Osteocyte (in vitro differentiated cells): ENCODE measurements around the gene S100A12. TPM values are rescaled to one million over a fixed set of nuclear protein-coding genes. Genes with fewer than 3 reads are reported as not detected.
A peak's percentile ranks its signal among the peaks of the same experiment; 100 is the strongest.

Experiments used
- DNase-seq: peaks from one replicate; pipeline ENCODE4 v3.0.0; 2021; ENCODE audit warnings: mixed read lengths; ENCODE audit not compliant: unreplicated experiment; ENCODE audit errors: extremely low spot score
- H3K27ac Mint-ChIP-seq: one replicate; pipeline ENCODE4 v1.8.0; 2021; ENCODE audit warnings: mild to moderate bottlenecking, mixed read lengths; ENCODE audit not compliant: unreplicated experiment
- H3K27me3 Mint-ChIP-seq: one replicate; pipeline ENCODE4 v1.8.0; 2021; ENCODE audit warnings: mixed read lengths; ENCODE audit not compliant: unreplicated experiment
- H3K36me3 Mint-ChIP-seq: one replicate; pipeline ENCODE4 v1.8.0; 2021; ENCODE audit warnings: mixed read lengths; ENCODE audit not compliant: unreplicated experiment
- H3K4me1 Mint-ChIP-seq: one replicate; pipeline ENCODE4 v1.8.0; 2021; ENCODE audit warnings: mixed read lengths; ENCODE audit not compliant: unreplicated experiment
- H3K4me3 Mint-ChIP-seq: one replicate; pipeline ENCODE4 v1.8.0; 2021; ENCODE audit warnings: mild to moderate bottlenecking, moderate library complexity, mixed read lengths; ENCODE audit not compliant: unreplicated experiment
- H3K9me3 Mint-ChIP-seq: one replicate; pipeline ENCODE4 v1.8.0; 2021; ENCODE audit warnings: mixed read lengths; ENCODE audit not compliant: unreplicated experiment
- CTCF ChIP-seq: fragments of 200-600 bp; sonication (generic); IDR thresholded peaks from 2 replicates; pipeline ENCODE4 v1.5.0; 2021; ENCODE audit warnings: antibody characterized with exemption, mild to moderate bottlenecking, moderate library complexity
- total RNA-seq: library from RNA; stranded (reverse); gene quantifications from 2 replicates; pipeline ENCODE4 v1.2.1, GENCODE V29; 2021

Gene S100A12
- total RNA-seq, 1 donor from 2014 or later, result not detected

DNA sequence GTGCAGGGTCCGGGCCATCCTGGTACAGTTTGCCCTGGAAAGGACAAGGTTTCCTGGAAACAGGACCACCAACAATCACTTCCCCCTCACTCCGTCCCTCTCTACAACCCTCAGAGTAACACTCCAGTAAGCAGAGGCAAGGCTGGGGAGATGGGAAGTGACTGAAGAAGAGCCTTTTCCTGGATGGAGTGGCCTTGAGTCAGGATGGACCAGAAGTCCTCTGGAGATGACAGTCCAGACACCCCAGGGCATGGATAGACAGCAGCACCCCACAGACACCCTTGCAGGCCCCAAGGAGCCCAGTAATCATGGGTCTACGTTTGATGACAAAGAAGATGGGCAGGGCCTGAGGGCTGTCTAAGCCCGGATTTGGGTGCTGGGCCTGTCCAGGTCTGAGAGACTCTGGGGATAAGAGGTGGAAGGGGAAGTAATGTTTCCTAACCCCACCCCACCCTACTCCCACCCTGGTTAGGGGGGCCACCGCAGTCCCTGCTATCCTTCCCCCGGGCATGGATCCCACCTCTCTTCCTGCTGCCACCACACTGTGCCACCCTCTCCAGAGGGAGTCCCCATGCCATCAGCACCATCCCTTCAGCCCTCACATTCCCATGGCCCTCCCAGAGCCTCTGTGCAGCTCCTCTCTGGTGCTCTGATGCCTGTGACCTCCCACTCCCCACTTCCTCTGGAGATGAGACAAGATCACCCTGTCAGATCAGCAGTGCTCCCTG is 22.7 kb upstream of the S100A12 start:
- no peaks in the 10 kb centered on the region for H3K36me3 Mint-ChIP-seq
- H3K4me3 Mint-ChIP-seq, result no peak overlapping the region
- no peaks in the 10 kb centered on the region for H3K9me3 Mint-ChIP-seq
- peak; percentile 72 for DNase-seq
- H3K27ac Mint-ChIP-seq, result no peak overlapping the region
- no peak for TF ChIP-seq CTCF
- H3K27me3 Mint-ChIP-seq, result peaks cover 7% of the 10 kb centered on the region
- H3K4me1 Mint-ChIP-seq, result no peaks in the 10 kb centered on the region

DNA sequence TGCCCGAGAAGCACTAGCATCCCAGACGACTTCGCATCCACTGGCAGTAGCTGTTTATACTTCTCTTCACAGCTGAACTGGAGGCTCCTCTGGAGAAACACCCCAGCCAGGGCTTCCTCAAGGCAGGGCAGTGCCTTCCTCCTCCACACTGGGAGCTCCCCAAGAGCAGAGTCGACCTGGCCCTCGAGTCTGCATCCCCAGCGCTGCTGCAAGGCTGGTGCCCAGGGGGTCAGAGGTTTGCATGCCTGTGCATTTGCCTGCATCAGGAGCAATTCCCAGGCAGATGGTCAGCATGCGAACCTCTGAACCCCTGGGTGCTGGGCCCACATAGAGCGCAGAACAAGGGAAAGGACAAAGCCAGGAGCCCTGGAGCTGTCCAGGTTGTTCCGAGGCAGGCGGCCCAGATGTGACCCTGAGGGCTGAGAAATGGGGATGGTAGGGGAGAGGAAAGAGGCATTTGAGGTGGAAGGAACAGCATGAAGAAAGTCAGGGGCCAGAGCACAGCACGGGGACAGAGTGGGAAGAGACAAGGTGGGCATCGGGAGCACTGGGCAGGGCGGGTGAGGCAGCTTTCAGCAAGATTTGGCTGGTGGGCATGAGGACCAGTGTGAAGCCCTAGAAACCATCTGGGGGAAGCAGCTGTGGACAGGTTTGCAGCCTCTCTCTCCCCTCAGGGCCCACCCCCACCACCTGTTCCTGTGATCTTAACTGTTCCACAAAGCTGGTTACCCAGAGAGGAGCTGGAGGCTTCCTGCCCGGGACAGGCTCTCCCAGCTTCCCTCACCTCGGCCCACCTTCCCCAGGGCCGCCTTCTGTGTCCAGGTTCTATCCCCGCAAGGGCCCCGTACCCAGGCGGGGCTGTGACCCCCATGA is 21.9 kb upstream of the S100A12 start:
- no peaks in the 10 kb centered on the region for H3K9me3 Mint-ChIP-seq
- no peaks in the 10 kb centered on the region for H3K4me1 Mint-ChIP-seq
- H3K36me3 Mint-ChIP-seq, result no peaks in the 10 kb centered on the region
- no peak overlapping the region for H3K4me3 Mint-ChIP-seq
- peak; percentile 80 for DNase-seq
- TF ChIP-seq CTCF, result no peak
- H3K27me3 Mint-ChIP-seq, result peaks cover 6% of the 10 kb centered on the region
- H3K27ac Mint-ChIP-seq, result no peak overlapping the region

GRCh38 chr1:153396461-153396860 is 21.0 kb upstream of the S100A12 start:
- no peaks in the 10 kb centered on the region for H3K36me3 Mint-ChIP-seq
- H3K4me3 Mint-ChIP-seq, result no peak overlapping the region
- no peak for TF ChIP-seq CTCF
- H3K9me3 Mint-ChIP-seq, result no peaks in the 10 kb centered on the region
- DNase-seq, result peak; percentile 78
- no peaks in the 10 kb centered on the region for H3K27me3 Mint-ChIP-seq
- H3K27ac Mint-ChIP-seq, result no peak overlapping the region
- H3K4me1 Mint-ChIP-seq, result no peaks in the 10 kb centered on the region

DNA sequence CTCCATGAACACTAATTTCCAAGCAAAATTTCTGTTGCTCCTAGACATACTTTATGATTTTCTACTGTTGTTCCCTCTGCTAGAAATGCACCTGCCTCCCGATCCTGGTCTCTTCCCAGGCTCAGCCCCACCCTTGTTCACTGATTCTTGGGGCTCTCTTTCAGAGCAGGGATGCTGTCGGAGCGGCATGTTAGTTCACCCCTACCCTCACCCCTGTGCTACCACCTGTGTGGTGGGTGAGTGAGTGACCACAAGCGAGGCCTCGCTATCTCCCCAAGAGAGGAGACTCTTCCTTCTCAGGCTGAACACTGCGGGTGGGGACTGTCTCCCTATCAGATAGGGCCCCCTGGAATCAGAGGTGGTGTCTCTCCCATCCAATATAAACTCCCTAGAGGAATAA is 20.4 kb upstream of the S100A12 start:
- H3K27me3 Mint-ChIP-seq, result no peaks in the 10 kb centered on the region
- H3K27ac Mint-ChIP-seq, result no peak overlapping the region
- H3K4me1 Mint-ChIP-seq, result no peaks in the 10 kb centered on the region
- DNase-seq, result no peak
- no peak for TF ChIP-seq CTCF
- no peaks in the 10 kb centered on the region for H3K36me3 Mint-ChIP-seq
- no peak overlapping the region for H3K4me3 Mint-ChIP-seq
- H3K9me3 Mint-ChIP-seq, result no peaks in the 10 kb centered on the region

GRCh38 chr1:153395136-153395685 is 19.8 kb upstream of the S100A12 start:
- H3K27me3 Mint-ChIP-seq, result no peaks in the 10 kb centered on the region
- no peak overlapping the region for H3K27ac Mint-ChIP-seq
- H3K4me3 Mint-ChIP-seq, result no peak overlapping the region
- no peaks in the 10 kb centered on the region for H3K4me1 Mint-ChIP-seq
- H3K36me3 Mint-ChIP-seq, result no peaks in the 10 kb centered on the region
- no peak for DNase-seq
- no peaks in the 10 kb centered on the region for H3K9me3 Mint-ChIP-seq
- TF ChIP-seq CTCF, result no peak
